H9 (cell line): ENCODE data around the gene GLP2R. TPM values are rescaled to one million over a fixed set of nuclear protein-coding genes. Genes with fewer than 3 reads are reported as not detected.

Experiments
- DNase-seq: peaks from one replicate; pipeline ENCODE4 v3.0.0-alpha.2; 2017
- H2AFZ ChIP-seq: one replicate; pipeline ENCODE4 v1.6.1; 2013; ENCODE audit warnings: mild to moderate bottlenecking, low read length, control low read depth, moderate library complexity
- H2AK5ac ChIP-seq: 2 replicates; pipeline ENCODE4 v1.6.1; 2013; ENCODE audit warnings: low read length, control low read depth, mixed read lengths; ENCODE audit not compliant: insufficient read length
- H2BK120ac ChIP-seq: one replicate; pipeline ENCODE4 v1.6.1; 2013; ENCODE audit warnings: low read depth, mild to moderate bottlenecking, low read length, control low read depth, inconsistent platforms; ENCODE audit not compliant: poor library complexity, severe bottlenecking
- H2BK12ac ChIP-seq: 2 replicates; pipeline ENCODE4 v1.6.1; 2013; ENCODE audit warnings: low read length, control low read depth, mixed read lengths, low read depth; ENCODE audit not compliant: insufficient read length
- H2BK15ac ChIP-seq: 2 replicates; pipeline ENCODE4 v1.6.1; 2013; ENCODE audit warnings: low read depth, low read length, control low read depth
- H2BK20ac ChIP-seq: one replicate; pipeline ENCODE4 v1.6.1; 2013; ENCODE audit warnings: low read depth, mild to moderate bottlenecking, low read length, control low read depth, inconsistent platforms; ENCODE audit not compliant: poor library complexity, severe bottlenecking
- H2BK5ac ChIP-seq: 2 replicates; pipeline ENCODE4 v1.6.1; 2013; ENCODE audit warnings: low read length, control low read depth, mixed read lengths; ENCODE audit not compliant: insufficient read length
- H3K14ac ChIP-seq: 2 replicates; pipeline ENCODE4 v1.6.1; 2013; ENCODE audit warnings: low read length, control low read depth; ENCODE audit not compliant: insufficient read depth
- H3K18ac ChIP-seq: 2 replicates; pipeline ENCODE4 v1.6.1; 2013; ENCODE audit warnings: low read depth, mild to moderate bottlenecking, mixed read lengths, low read length, control low read depth; ENCODE audit not compliant: insufficient read length
- H3K23ac ChIP-seq: 2 replicates; pipeline ENCODE4 v1.6.1; 2013; ENCODE audit warnings: low read length, control low read depth, mixed read lengths, low read depth; ENCODE audit not compliant: insufficient read length
- H3K23me2 ChIP-seq: 2 replicates; pipeline ENCODE4 v1.6.1; 2013; ENCODE audit warnings: low read depth, mild to moderate bottlenecking, mixed read lengths, low read length, control low read depth; ENCODE audit not compliant: insufficient read length, poor library complexity, severe bottlenecking
- H3K27ac ChIP-seq: 2 replicates; pipeline ENCODE4 v1.5.1; 2013; ENCODE audit warnings: low read length, control low read depth, mixed read lengths, low read depth; ENCODE audit not compliant: insufficient read length
- H3K27me3 ChIP-seq: 2 replicates; pipeline ENCODE4 v1.6.1; 2013; ENCODE audit warnings: low read length, control low read depth, inconsistent platforms; ENCODE audit not compliant: insufficient read depth
- H3K4ac ChIP-seq: 2 replicates; pipeline ENCODE4 v1.6.1; 2013; ENCODE audit warnings: low read depth, mild to moderate bottlenecking, control low read depth, inconsistent platforms, low read length, moderate library complexity
- H3K4me1 ChIP-seq: 2 replicates; pipeline ENCODE4 v1.6.1; 2013; ENCODE audit warnings: low read length, control low read depth, inconsistent platforms; ENCODE audit not compliant: insufficient read depth
- H3K4me2 ChIP-seq: 2 replicates; pipeline ENCODE4 v1.6.1; 2013; ENCODE audit warnings: low read length, control low read depth, mixed read lengths; ENCODE audit not compliant: insufficient read length, insufficient read depth
- H3K56ac ChIP-seq: 2 replicates; pipeline ENCODE4 v1.6.1; 2013; ENCODE audit warnings: low read depth, mild to moderate bottlenecking, mixed read lengths, low read length, control low read depth; ENCODE audit not compliant: insufficient read length
- H3K79me1 ChIP-seq: 2 replicates; pipeline ENCODE4 v1.6.1; 2013; ENCODE audit warnings: low read depth, mild to moderate bottlenecking, moderate library complexity, low read length, control low read depth, inconsistent platforms; ENCODE audit not compliant: insufficient read depth, poor library complexity, severe bottlenecking
- H3K79me2 ChIP-seq: 2 replicates; pipeline ENCODE4 v1.6.1; 2013; ENCODE audit warnings: low read length, control low read depth, inconsistent platforms; ENCODE audit not compliant: insufficient read depth
- H3K9ac ChIP-seq: 2 replicates; pipeline ENCODE4 v1.6.1; 2013; ENCODE audit warnings: low read length, control low read depth, mixed read lengths; ENCODE audit not compliant: insufficient read length; ENCODE audit errors: extremely low read depth
- H3K9me3 ChIP-seq: one replicate; pipeline ENCODE4 v1.6.1; 2013; ENCODE audit warnings: low read depth, low read length, inconsistent platforms; ENCODE audit not compliant: control insufficient read depth
- H3T11ph ChIP-seq: one replicate; pipeline ENCODE4 v1.6.1; 2013; ENCODE audit warnings: mild to moderate bottlenecking, low read length, control low read depth, inconsistent platforms
- H4K20me1 ChIP-seq: one replicate; pipeline ENCODE4 v1.6.1; 2013; ENCODE audit not compliant: control insufficient read depth, insufficient read length, insufficient read depth
- H4K5ac ChIP-seq: 2 replicates; pipeline ENCODE4 v1.6.1; 2013; ENCODE audit warnings: low read depth, mild to moderate bottlenecking, mixed read lengths, low read length, control low read depth; ENCODE audit not compliant: insufficient read length
- H4K8ac ChIP-seq: replicated peaks from 2 replicates; pipeline ENCODE4 v1.6.1; 2013; ENCODE audit warnings: low read length, control low read depth, mixed read lengths, low read depth; ENCODE audit not compliant: insufficient read length
- H4K91ac ChIP-seq: 2 replicates; pipeline ENCODE4 v1.6.1; 2013; ENCODE audit warnings: low read depth, mild to moderate bottlenecking, moderate library complexity, mixed read lengths, low read length, control low read depth; ENCODE audit not compliant: insufficient read length
- H3K27ac Mint-ChIP-seq, 3 experiments: 2 replicates in 2 of 3; 3 replicates in 1 of 3; pipeline ENCODE4 v1.8.0; 2020 to 2021; ENCODE audit warnings: mixed read lengths in 3 of 3, mild to moderate bottlenecking in 1 of 3, moderate library complexity in 1 of 3
- H3K27me3 Mint-ChIP-seq: 2 replicates; pipeline ENCODE4 v1.8.0; 2021; ENCODE audit warnings: low read depth, mild to moderate bottlenecking, moderate library complexity, mixed read lengths
- H3K36me3 Mint-ChIP-seq, 3 experiments: 2 replicates in 2 of 3; 3 replicates in 1 of 3; pipeline ENCODE4 v1.8.0; 2020 to 2021; ENCODE audit warnings: low read depth in 3 of 3, mixed read lengths in 3 of 3; ENCODE audit not compliant: insufficient read depth in 1 of 3
- H3K4me1 Mint-ChIP-seq, 2 experiments: 2 replicates each; pipeline ENCODE4 v1.8.0; 2020; ENCODE audit warnings: mixed read lengths in 2 of 2
- H3K4me3 Mint-ChIP-seq, 2 experiments: 2 replicates in 1 of 2; 3 replicates in 1 of 2; pipeline ENCODE4 v1.8.0; 2020 to 2021; ENCODE audit warnings: mild to moderate bottlenecking in 2 of 2, mixed read lengths in 2 of 2, moderate library complexity in 1 of 2
- H3K9me3 Mint-ChIP-seq, 2 experiments: 2 replicates in 1 of 2; 3 replicates in 1 of 2; pipeline ENCODE4 v1.8.0; 2020; ENCODE audit warnings: mild to moderate bottlenecking in 2 of 2, mixed read lengths in 2 of 2, moderate library complexity in 1 of 2
- WGBS: extraction: QIAGEN DNeasy Blood & Tissue Kit; methylation state at CpG from one replicate; pipeline ENCODE4 v1.1.7; 2013; ENCODE audit warnings: missing lambda C conversion rate, low lambda C conversion rate, mixed read lengths; ENCODE audit not compliant: insufficient read length; ENCODE audit errors: extremely low coverage; 5-methylcytosine and 5-hydroxymethylcytosine counted together
- total RNA-seq: library from RNA; stranded (reverse); gene quantifications from 2 replicates; pipeline ENCODE4 v1.2.1, GENCODE V29; 2021
- TF ChIP-seq, protein P1 (sequence below): fragments of 200-600 bp; sonication (generic); conservative IDR thresholded peaks from 3 replicates; pipeline ENCODE4 v1.8.0; 2021; ENCODE audit warnings: antibody characterized with exemption, mild to moderate bottlenecking

The GLP2R gene
- total RNA-seq, 1 experiment from 2014 or later = not detected

DNA sequence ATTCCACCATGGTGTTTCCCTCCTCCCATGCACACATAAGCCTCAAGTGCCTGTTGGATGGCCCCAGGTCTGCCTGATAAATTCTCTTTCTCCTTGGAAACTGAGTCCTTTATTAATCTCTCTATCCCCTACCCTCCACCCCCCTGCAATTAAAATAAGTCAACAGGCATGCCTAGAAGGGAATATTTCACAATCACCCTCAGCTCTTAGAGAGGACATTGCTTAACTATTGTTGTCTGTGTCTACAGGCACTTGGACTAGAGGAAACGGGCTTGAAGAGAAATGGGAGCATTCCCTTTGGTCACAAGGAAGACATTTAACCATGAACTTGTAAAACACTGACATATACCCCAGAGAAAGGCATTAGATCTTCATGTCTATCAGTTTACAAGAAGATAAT is 39.9 kb downstream of the GLP2R start:
- no peak overlapping the region for H3K4me2 ChIP-seq
- WGBS = no CpG with 5 or more reads among the region's 1 CpG
- no peak overlapping the region for H2AFZ ChIP-seq
- no peaks in the 10 kb centered on the region for H3K23me2 ChIP-seq
- no peak overlapping the region for H2AK5ac ChIP-seq
- Mint-ChIP-seq H3K4me1 (no peaks in the 10 kb centered on the region), H3K4me3 (no peak overlapping the region), H3K9me3 (peaks cover 3 to 9% of the 10 kb centered on the region in 2 experiments; a peak in 2 of 5 replicates), H3K36me3 (no peaks in the 10 kb centered on the region; a peak in 1 of 7 replicates), H3K27ac (no peak overlapping the region), H3K27me3 (peaks cover 15% of the 10 kb centered on the region)
- H3K79me2 ChIP-seq = no peaks in the 10 kb centered on the region
- TF ChIP-seq, protein P1, sequence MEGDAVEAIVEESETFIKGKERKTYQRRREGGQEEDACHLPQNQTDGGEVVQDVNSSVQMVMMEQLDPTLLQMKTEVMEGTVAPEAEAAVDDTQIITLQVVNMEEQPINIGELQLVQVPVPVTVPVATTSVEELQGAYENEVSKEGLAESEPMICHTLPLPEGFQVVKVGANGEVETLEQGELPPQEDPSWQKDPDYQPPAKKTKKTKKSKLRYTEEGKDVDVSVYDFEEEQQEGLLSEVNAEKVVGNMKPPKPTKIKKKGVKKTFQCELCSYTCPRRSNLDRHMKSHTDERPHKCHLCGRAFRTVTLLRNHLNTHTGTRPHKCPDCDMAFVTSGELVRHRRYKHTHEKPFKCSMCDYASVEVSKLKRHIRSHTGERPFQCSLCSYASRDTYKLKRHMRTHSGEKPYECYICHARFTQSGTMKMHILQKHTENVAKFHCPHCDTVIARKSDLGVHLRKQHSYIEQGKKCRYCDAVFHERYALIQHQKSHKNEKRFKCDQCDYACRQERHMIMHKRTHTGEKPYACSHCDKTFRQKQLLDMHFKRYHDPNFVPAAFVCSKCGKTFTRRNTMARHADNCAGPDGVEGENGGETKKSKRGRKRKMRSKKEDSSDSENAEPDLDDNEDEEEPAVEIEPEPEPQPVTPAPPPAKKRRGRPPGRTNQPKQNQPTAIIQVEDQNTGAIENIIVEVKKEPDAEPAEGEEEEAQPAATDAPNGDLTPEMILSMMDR = no peak
- DNase-seq = peak; percentile 0
- H3T11ph ChIP-seq = no peak overlapping the region
- H3K9ac ChIP-seq = no peak overlapping the region
- H3K18ac ChIP-seq = no peak overlapping the region
- H2BK120ac ChIP-seq = no peak overlapping the region
- H2BK12ac ChIP-seq = no peak overlapping the region
- no peaks in the 10 kb centered on the region for H3K27me3 ChIP-seq
- H3K9me3 ChIP-seq = no peaks in the 10 kb centered on the region
- no peaks in the 10 kb centered on the region for H4K20me1 ChIP-seq
- H3K4ac ChIP-seq = no peak overlapping the region
- H3K14ac ChIP-seq = no peak overlapping the region
- H2BK5ac ChIP-seq = no peak overlapping the region
- no peak overlapping the region for H4K5ac ChIP-seq
- no peak overlapping the region for H3K56ac ChIP-seq
- no peak overlapping the region for H2BK15ac ChIP-seq
- H3K27ac ChIP-seq = no peak overlapping the region
- H3K4me1 ChIP-seq = no peaks in the 10 kb centered on the region
- no peak overlapping the region for H3K23ac ChIP-seq
- no peaks in the 10 kb centered on the region for H3K79me1 ChIP-seq
- no peak overlapping the region for H4K8ac ChIP-seq
- H2BK20ac ChIP-seq = no peak overlapping the region
- H4K91ac ChIP-seq = no peak overlapping the region
